ENCODE measurements around the gene PNPLA6.
A peak's percentile ranks its signal among the peaks of the same experiment; 100 is the strongest.

PNPLA6 gene

GRCh38 chr19:7515645-7516151, 19.8 kb upstream of the PNPLA6 start, which contains the start of gene ZNF358:
TSS of gene ZNF358 (plus strand) at chr19:7516103. CDS start at chr19:7519243, 3,140 bp downstream.
- DNase-seq = peak; percentile 51

- DNase-seq = no peak
Measured at GRCh38 chr19:7516333-7516732, 19.2 kb upstream of the PNPLA6 start.

- no peak for DNase-seq
Measured at GRCh38 chr19:7516878-7517277, 18.6 kb upstream of the PNPLA6 start.

- no peak for DNase-seq
Measured at GRCh38 chr19:7519361-7520130, 16.0 kb upstream of the PNPLA6 start.

- no peak for DNase-seq
Measured at GRCh38 chr19:7520131-7521051, 15.1 kb upstream of the PNPLA6 start.

- no peak for DNase-seq
Measured at GRCh38 chr19:7521551-7522071, 13.9 kb upstream of the PNPLA6 start.

- peak; percentile 100 for DNase-seq
Measured at GRCh38 chr19:7522072-7522922, 13.2 kb upstream of the PNPLA6 start, which contains the start of gene MCOLN1. TSS of gene MCOLN1 (plus strand) at chr19:7522624. CDS start at chr19:7522751, 127 bp downstream.

GRCh38 chr19:7522923-7523667, 12.4 kb upstream of the PNPLA6 start:
- DNase-seq = no peak

GRCh38 chr19:7524523-7524922, 11.0 kb upstream of the PNPLA6 start:
- DNase-seq = no peak

GRCh38 chr19:7524992-7525739, 10.4 kb upstream of the PNPLA6 start:
- DNase-seq = no peak

- DNase-seq = no peak
Measured at GRCh38 chr19:7526059-7526929, 9.2 kb upstream of the PNPLA6 start.

GRCh38 chr19:7527516-7528191, 7.9 kb upstream of the PNPLA6 start:
- no peak for DNase-seq

- no peak for DNase-seq
Measured at GRCh38 chr19:7528192-7528519, 7.4 kb upstream of the PNPLA6 start.

GRCh38 chr19:7528522-7529245, 6.8 kb upstream of the PNPLA6 start:
- no peak for DNase-seq

GRCh38 chr19:7529246-7529600, 6.3 kb upstream of the PNPLA6 start:
- DNase-seq = no peak

- DNase-seq = no peak
Measured at GRCh38 chr19:7529610-7530490, 5.7 kb upstream of the PNPLA6 start.

GRCh38 chr19:7533281-7533885, 2.1 kb upstream of the PNPLA6 start:
- DNase-seq = no peak
